Activated CD8-positive, alpha-beta T cell treated with anti-CD3 and anti-CD28 coated beads for 36 hours (primary cell): Measurements from ENCODE around the gene ALKBH3. TPM values are rescaled to one million over a fixed set of nuclear protein-coding genes. Genes with fewer than 3 reads are reported as not detected.

ENCODE experiments used
- ATAC-seq: fragments of 200-7000 bp; cut with Tn5 transposase; one replicate; pipeline ENCODE4 v1.10.0; 2021; ENCODE audit warnings: mild to moderate bottlenecking, moderate library complexity
- CTCF ChIA-PET: fragments of 350-600 bp; sonication (Branson Sonifier 250); formaldehyde crosslinking; loops from one replicate; lab custom pipeline; 2021; ENCODE audit warnings: antibody characterized with exemption; lab: Charles Lee
- POLR2A ChIA-PET: fragments of 350-600 bp; sonication (Branson Sonifier 250); formaldehyde crosslinking; loops from one replicate; lab custom pipeline; 2021; ENCODE audit warnings: antibody characterized with exemption; lab: Charles Lee
- DNase-seq: peaks from one replicate; pipeline ENCODE4 v3.0.0-alpha.2; 2020
- H3K27ac Mint-ChIP-seq: one replicate; pipeline ENCODE4 v1.8.0; 2021; ENCODE audit warnings: mild to moderate bottlenecking, mixed read lengths
- H3K27me3 Mint-ChIP-seq: one replicate; pipeline ENCODE4 v1.8.0; 2021; ENCODE audit warnings: mixed read lengths
- H3K36me3 Mint-ChIP-seq: one replicate; pipeline ENCODE4 v1.8.0; 2021; ENCODE audit warnings: low read depth, mixed read lengths
- H3K4me1 Mint-ChIP-seq: one replicate; pipeline ENCODE4 v1.8.0; 2021; ENCODE audit warnings: low read depth, mixed read lengths
- H3K4me3 Mint-ChIP-seq: one replicate; pipeline ENCODE4 v1.8.0; 2021; ENCODE audit warnings: mild to moderate bottlenecking, moderate library complexity, mixed read lengths
- H3K9me3 Mint-ChIP-seq: one replicate; pipeline ENCODE4 v1.8.0; 2021; ENCODE audit warnings: mixed read lengths
- CTCF ChIP-seq: fragments of 200-600 bp; IDR thresholded peaks from one replicate; pipeline ENCODE4 v1.8.0; 2022; ENCODE audit warnings: antibody characterized with exemption, mild to moderate bottlenecking
- intact Hi-C: fragments of 100-400 bp; cut with micrococcal nuclease; formaldehyde crosslinking; loops from one replicate; pipeline ENCODE4 v1.10.0; 2022
- total RNA-seq, 2 experiments: library from RNA; stranded (reverse); gene quantifications; one replicate each; pipeline ENCODE4 v1.2.3, GENCODE V29; 2021

Gene ALKBH3
- total RNA-seq, 2 experiments from 2014 or later = 40.1 to 48.4 TPM

GRCh38 chr11:43934601-43935423, 54.2 kb downstream of the ALKBH3 start:
- ATAC-seq (no peak), DNase-seq (no peak)
- CTCF ChIA-PET = no interaction called here
- peaks cover 15% of the 10 kb centered on the region for H3K27me3 Mint-ChIP-seq
- TF ChIP-seq CTCF = no peak
- intact Hi-C loops = no loop called here
- no peak overlapping the region for H3K27ac Mint-ChIP-seq
- peaks cover 7% of the 10 kb centered on the region for H3K4me1 Mint-ChIP-seq
- no peak overlapping the region for H3K4me3 Mint-ChIP-seq
- no peaks in the 10 kb centered on the region for H3K9me3 Mint-ChIP-seq
- H3K36me3 Mint-ChIP-seq = no peaks in the 10 kb centered on the region
- POLR2A ChIA-PET = no interaction called here

- no peak for TF ChIP-seq CTCF
- POLR2A ChIA-PET = no interaction called here
These were observed 54.9 kb downstream of the ALKBH3 start for GRCh38 chr11:43935424-43935979.

GRCh38 chr11:43936076-43936475, 55.4 kb downstream of the ALKBH3 start:
- H3K9me3 Mint-ChIP-seq = no peaks in the 10 kb centered on the region
- CTCF ChIA-PET = no interaction called here
- ATAC-seq (no peak), DNase-seq (no peak)
- H3K36me3 Mint-ChIP-seq = no peaks in the 10 kb centered on the region
- POLR2A ChIA-PET = no interaction called here
- no peak for TF ChIP-seq CTCF
- no peak overlapping the region for H3K4me3 Mint-ChIP-seq
- intact Hi-C loops = no loop called here
- peaks cover 22% of the 10 kb centered on the region for H3K27me3 Mint-ChIP-seq
- no peak overlapping the region for H3K27ac Mint-ChIP-seq
- no peaks in the 10 kb centered on the region for H3K4me1 Mint-ChIP-seq

More at GRCh38 chr11:43935424-43935979, 54.9 kb downstream of the ALKBH3 start:
- CTCF ChIA-PET = no interaction called here
- H3K36me3 Mint-ChIP-seq = no peaks in the 10 kb centered on the region
- DNase-seq (no peak), ATAC-seq (no peak)
- H3K4me3 Mint-ChIP-seq = no peak overlapping the region
- H3K9me3 Mint-ChIP-seq = no peaks in the 10 kb centered on the region
- intact Hi-C loops = no loop called here
- peaks cover 6% of the 10 kb centered on the region for H3K4me1 Mint-ChIP-seq
- no peak overlapping the region for H3K27ac Mint-ChIP-seq
- H3K27me3 Mint-ChIP-seq = peaks cover 16% of the 10 kb centered on the region

- Mint-ChIP-seq H3K9me3 (no peaks in the 10 kb centered on the region), H3K4me3 (no peak overlapping the region), H3K27ac (no peak overlapping the region), H3K4me1 (peaks cover 2% of the 10 kb centered on the region), H3K27me3 (peaks cover 31% of the 10 kb centered on the region), H3K36me3 (no peaks in the 10 kb centered on the region)
- POLR2A ChIA-PET = no interaction called here
- ATAC-seq (no peak), DNase-seq (no peak)
- CTCF ChIA-PET = no interaction called here
- intact Hi-C loops = no loop called here
- no peak for TF ChIP-seq CTCF
These were observed 57.1 kb downstream of the ALKBH3 start for GRCh38 chr11:43937434-43938411.
